GM19395 (cell line): ENCODE results near the gene NFYC.
"Not testable (repeated sequence)": the region's sequence is repeated elsewhere in the genome, so short reads cannot be mapped to it uniquely, and the experiment has no call there.

Experiments used
- ATAC-seq: cut with Tn5 transposase; IDR thresholded peaks from one replicate; pipeline ENCODE4 v1.9.1; 2021; ENCODE audit warnings: mild to moderate bottlenecking, moderate library complexity; ENCODE audit not compliant: unreplicated experiment

Gene NFYC

GRCh38 chr1:40704817-40705733 lies 13.6 kb downstream of the NFYC start:
- ATAC-seq, result no peak

GRCh38 chr1:40706626-40707025 lies 15.1 kb downstream of the NFYC start:
- ATAC-seq, result no peak

- ATAC-seq, result peak; percentile 71
Observed at GRCh38 chr1:40708750-40709099, 17.2 kb downstream of the NFYC start.

- peak; percentile 88 for ATAC-seq
Observed at GRCh38 chr1:40709100-40709801, 17.7 kb downstream of the NFYC start.

- ATAC-seq, result no peak
Observed at GRCh38 chr1:40709802-40710278, 18.3 kb downstream of the NFYC start.

GRCh38 chr1:40710581-40711315 lies 19.2 kb downstream of the NFYC start:
- ATAC-seq, result no peak

- ATAC-seq, result no peak
Observed at GRCh38 chr1:40711465-40712404, 20.2 kb downstream of the NFYC start.

- ATAC-seq, result no peak
Observed at GRCh38 chr1:40712405-40712944, 21.0 kb downstream of the NFYC start.

- no peak for ATAC-seq
Observed at GRCh38 chr1:40712997-40713396, 21.5 kb downstream of the NFYC start.

- ATAC-seq, result no peak
Observed at GRCh38 chr1:40715491-40716059, 24.1 kb downstream of the NFYC start.

GRCh38 chr1:40717065-40717464 lies 25.6 kb downstream of the NFYC start:
- no peak for ATAC-seq

GRCh38 chr1:40717955-40718354 lies 26.5 kb downstream of the NFYC start:
- no peak for ATAC-seq

- ATAC-seq, result no peak
Observed at GRCh38 chr1:40720493-40720892, 29.0 kb downstream of the NFYC start.

- ATAC-seq, result no peak
Observed at GRCh38 chr1:40722622-40723021, 31.1 kb downstream of the NFYC start.

GRCh38 chr1:40723196-40723955 lies 31.9 kb downstream of the NFYC start:
- ATAC-seq, result no peak

GRCh38 chr1:40727662-40728061 lies 36.2 kb downstream of the NFYC start:
- ATAC-seq, result not testable (repeated sequence)

- ATAC-seq, result not testable (repeated sequence)
Observed at GRCh38 chr1:40729316-40729862, 37.9 kb downstream of the NFYC start.

GRCh38 chr1:40732756-40733301 lies 41.3 kb downstream of the NFYC start:
- no peak for ATAC-seq
